Measurements from ENCODE around the gene LRPPRC.

The LRPPRC gene

DNA sequence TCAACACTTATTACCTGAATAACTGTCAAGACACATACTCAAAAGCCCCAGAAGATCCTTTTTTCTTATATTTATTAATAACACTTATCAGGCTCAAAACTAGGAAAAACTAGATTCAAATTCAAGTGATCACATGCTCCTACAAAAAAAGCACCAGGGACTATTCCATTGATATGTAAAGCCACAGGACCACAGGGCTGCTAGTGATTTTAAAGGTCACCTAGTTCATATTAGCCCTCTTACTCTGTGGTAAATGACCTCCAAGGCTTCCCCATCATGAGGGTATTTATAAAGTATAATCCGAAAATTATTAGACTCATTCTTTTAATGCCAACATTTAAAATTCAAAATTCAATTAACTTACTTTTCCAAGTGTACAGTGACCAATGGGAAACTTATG, 52.5 kb downstream of the LRPPRC start:
- POLR2A ChIA-PET, result no interaction called here
- CTCF ChIA-PET, result interaction anchor here (1.5 kb wide), 1 partner anchor 19 kb away, joined by 3 read pairs; no protein-coding TSS in a partner anchor
- no peak for TF ChIP-seq CTCF (IDR thresholded peaks at IDR 0.05; ENCODE audit: control extremely low read depth, extremely low read depth, low read depth, missing control alignments)
- no peak for DNase-seq (ENCODE audit: extremely low spot score)

- ChIA-PET CTCF (no interaction called here), POLR2A (no interaction called here)
- TF ChIP-seq CTCF (IDR thresholded peaks at IDR 0.05; ENCODE audit: control extremely low read depth, extremely low read depth, low read depth, missing control alignments), result no peak
- DNase-seq (ENCODE audit: extremely low spot score), result no peak
These were observed 52.9 kb downstream of the LRPPRC start for GRCh38 chr2:43942881-43943280.

DNA sequence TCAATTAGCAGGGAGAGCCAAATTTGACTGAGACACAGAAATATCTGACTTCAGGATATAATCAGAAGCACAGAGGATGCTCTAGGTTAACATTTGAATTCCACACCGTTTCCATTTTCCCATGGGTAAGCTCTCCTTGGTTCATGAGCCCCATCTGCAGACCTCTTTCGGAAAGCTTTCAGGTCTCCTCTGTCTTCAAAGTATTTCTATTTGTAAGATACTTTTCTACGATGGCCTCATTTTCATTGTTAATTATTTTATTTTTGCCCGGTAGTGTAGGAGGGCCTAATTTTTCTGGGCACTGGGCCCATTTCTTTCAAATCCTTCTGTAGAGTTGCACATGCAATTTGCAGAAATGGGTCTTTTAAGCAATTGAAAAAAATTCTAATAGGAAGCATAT, 53.8 kb downstream of the LRPPRC start:
- DNase-seq (ENCODE audit: extremely low spot score), result no peak
- TF ChIP-seq CTCF (IDR thresholded peaks at IDR 0.05; ENCODE audit: control extremely low read depth, extremely low read depth, low read depth, missing control alignments), result no peak
- ChIA-PET CTCF (interaction anchor here (1.1 to 1.6 kb wide), 2 partner anchors 10 kb away, joined by 6 to 7 read pairs; no protein-coding TSS in a partner anchor), POLR2A (interaction anchor here (0.7 kb wide), 1 partner anchor 1348 kb away, joined by 5 read pairs; no protein-coding TSS in a partner anchor)

- DNase-seq (ENCODE audit: extremely low spot score), result no peak
- ChIA-PET POLR2A (interaction anchor here (0.7 kb wide), 1 partner anchor 1349 kb away, joined by 5 read pairs; no protein-coding TSS in a partner anchor), CTCF (interaction anchor here (1.1 to 1.6 kb wide), 3 partner anchors 9 to 28 kb away, joined by 3 to 7 read pairs (median 6); no protein-coding TSS in a partner anchor)
- TF ChIP-seq CTCF (IDR thresholded peaks at IDR 0.05; ENCODE audit: control extremely low read depth, extremely low read depth, low read depth, missing control alignments), result no peak
These were observed 54.4 kb downstream of the LRPPRC start for GRCh38 chr2:43941359-43941758.

- TF ChIP-seq CTCF (IDR thresholded peaks at IDR 0.05; ENCODE audit: control extremely low read depth, extremely low read depth, low read depth, missing control alignments), result no peak
- CTCF ChIA-PET, result interaction anchor here (1.4 to 1.6 kb wide), 2 partner anchors 30 to 62 kb away, joined by 3 to 4 read pairs; no protein-coding TSS in a partner anchor
- no peak for DNase-seq (ENCODE audit: extremely low spot score)
- POLR2A ChIA-PET, result no interaction called here
These were observed 56.0 kb downstream of the LRPPRC start for GRCh38 chr2:43939695-43940256.

DNA sequence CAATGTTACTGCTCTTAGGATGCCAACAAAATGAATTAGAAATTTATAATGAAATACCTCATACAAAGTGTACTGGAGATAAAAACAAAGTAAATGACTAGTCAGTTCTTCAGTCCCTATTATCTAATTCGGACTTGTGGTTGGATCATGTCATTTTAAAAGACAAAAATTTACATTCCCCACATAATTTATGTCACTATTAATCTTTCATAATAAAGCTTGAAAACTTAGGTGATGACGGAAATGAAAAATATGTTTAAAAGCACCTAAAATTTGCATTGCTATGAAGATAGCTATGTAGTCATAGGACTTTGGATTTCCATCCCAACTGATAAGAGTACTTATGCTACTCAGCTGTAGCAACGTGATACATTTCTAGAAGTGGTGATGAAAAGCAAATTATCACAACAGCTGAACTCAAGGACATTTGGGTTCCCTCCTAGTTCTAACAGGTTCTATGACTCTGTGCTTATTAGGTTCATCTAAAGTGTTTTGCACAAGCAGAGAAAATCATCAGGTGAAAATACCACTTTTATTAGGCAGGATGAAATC, 58.4 kb downstream of the LRPPRC start:
- no peak for DNase-seq (ENCODE audit: extremely low spot score)
- ChIA-PET POLR2A (no interaction called here), CTCF (interaction anchor here (2.0 to 2.1 kb wide), 2 partner anchors 10 to 13 kb away, joined by 7 to 11 read pairs; no protein-coding TSS in a partner anchor)
- no peak for TF ChIP-seq CTCF (IDR thresholded peaks at IDR 0.05; ENCODE audit: control extremely low read depth, extremely low read depth, low read depth, missing control alignments)
